NCI-H345 treated with DMSO at 0.1 percent for 48 hours (cell line): ENCODE measurements around the gene NEDD4.
"Not testable (repeated sequence)": the region's sequence is repeated elsewhere in the genome, so short reads cannot be mapped to it uniquely, and the experiment has no call there.

ENCODE experiments used
- DNase-seq: peaks from one replicate; lab custom pipeline; 2025; ENCODE audit not compliant: unreplicated experiment; lab: John Stamatoyannopoulos, UW

Gene NEDD4

DNA sequence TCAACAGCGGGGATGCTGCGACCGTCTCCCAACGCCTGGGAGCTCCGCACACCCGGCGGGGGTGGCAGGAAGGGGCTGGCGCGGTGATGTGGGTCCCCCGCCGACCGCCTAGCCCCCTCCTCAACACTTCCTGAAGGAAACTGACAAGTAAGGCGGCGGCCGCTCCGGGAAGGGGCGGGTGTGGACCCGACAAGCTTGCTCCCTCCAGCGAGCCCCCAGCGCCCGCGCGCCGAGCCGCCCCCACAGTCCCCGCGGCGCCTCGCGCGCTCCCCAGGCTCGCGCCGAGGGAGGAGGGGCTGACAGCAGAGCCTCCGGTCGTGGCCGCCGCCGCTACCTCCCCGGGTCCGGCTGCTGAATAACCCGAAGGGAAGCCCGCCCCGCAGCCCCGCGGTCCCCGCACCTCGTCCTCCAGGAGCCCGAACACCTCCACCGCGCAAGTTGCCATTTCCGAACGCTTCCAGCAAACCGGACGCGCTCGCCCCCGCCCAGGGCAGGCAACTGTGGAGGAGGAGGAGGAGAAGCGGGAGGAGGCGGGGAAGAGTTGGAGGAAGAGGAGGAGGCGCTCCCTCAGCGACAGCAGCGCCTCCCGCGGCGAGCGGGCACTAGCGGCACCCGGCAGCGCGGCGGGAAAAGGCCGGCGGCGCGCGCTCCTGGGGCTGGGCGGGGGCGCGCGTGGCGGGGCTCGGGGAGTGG lies at the start of gene NEDD4:
NEDD4 (minus strand) TSS at position 502 of the 693 bp plus-strand sequence; CDS start at position 445, 57 bp downstream.
- peak; percentile 18 for DNase-seq

DNA sequence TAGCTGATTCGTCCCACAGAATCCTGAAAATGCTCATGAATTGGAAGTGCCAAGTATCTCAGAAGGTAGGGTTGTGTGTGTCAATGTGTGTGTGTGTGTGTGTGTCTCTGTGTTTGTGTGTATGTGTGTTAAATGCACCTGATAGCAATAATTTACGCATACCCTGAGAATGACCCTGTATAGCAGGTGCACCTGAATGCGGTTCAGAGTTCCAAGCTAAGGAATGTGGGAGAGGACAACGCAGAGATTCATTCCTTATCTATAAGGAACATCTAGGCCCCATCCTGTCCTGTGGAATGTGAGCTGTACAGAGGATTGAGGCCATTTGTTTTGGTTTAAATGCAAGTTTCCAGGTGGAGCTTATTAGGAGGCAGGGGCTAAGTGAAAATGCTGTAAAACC lies 49.1 kb upstream of the NEDD4 start:
- no peak for DNase-seq

DNA sequence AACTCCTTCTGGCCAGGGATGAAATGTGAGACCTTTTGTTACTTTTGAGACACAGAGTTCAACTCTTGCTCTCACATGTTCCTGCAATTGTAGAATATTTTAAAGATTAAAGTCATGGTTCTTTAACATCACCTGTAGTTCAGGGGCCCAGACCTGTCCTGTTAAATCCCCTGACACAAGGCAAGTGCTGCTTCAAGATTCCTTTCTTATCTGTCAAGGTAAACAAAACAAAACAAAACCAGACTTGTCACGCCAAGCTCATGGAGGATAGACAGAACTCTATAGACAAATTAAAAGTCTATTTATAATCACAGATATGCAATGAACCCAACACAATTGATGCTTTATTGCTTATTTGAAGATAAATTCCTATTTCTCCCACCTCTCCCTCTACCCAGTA lies 48.6 kb upstream of the NEDD4 start:
- DNase-seq, result no peak

DNA sequence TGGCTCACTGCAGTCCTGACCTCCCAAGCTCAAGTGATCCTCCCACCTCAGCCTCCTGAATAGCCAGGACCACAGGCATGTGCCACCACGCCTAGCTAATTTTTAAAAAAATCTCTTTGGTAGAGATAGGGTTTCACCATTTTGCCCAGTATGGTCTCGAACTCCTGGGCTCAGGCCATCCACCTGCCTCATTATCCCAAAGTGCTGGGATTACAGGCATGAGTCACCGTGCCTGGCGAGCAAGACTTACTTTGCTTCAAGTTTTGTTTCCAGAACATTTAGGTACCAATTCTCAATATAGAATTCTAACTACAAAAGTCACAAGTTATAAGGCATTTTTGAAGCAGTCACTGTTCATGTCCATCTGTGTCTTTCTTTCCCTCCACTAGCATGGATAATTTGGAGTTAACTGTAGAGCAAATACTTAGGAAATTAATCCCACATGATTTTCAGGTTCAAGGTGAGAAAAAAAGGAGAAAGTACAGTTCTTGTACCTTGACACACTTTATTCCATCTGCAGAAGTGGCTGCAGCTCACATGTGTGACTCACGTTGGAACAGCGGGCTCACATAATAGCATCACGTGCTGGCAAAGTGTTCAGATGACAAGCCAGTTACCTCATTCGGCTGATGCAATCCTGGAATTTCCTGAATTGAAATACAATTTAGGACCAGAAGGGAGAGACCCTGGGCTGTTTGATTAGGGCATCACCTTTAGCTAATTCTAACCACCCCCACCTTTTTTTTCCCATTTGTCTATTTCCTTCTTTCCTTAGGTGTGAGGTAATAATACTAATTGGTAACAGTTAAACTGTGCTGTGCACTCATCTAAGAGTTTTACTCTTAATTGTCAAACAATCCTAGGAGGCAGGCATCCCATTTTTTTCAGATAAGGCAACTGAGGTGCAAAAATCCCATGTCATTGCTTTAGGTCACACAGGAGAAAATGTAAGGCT lies 46.9 kb upstream of the NEDD4 start:
- DNase-seq, result peak; percentile 0

DNA sequence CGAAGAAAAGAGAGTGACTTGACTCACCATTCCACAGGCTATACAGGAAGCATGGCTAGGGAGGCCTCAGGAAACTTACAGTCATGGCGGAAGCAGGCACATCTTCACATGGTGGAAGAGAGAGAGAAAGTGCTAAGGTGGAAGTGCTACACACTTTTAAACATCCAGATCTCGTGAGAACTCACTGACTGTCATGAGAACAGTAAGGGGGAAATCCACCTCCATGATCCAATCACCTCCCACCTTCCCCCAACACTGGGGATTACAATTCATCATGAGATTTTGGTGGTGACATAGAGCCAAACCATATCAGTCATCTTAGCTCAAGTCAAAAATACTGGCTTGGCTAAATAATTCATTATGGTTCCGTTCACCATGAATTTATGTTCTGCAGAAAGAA lies 45.3 kb upstream of the NEDD4 start:
- DNase-seq, result no peak

DNA sequence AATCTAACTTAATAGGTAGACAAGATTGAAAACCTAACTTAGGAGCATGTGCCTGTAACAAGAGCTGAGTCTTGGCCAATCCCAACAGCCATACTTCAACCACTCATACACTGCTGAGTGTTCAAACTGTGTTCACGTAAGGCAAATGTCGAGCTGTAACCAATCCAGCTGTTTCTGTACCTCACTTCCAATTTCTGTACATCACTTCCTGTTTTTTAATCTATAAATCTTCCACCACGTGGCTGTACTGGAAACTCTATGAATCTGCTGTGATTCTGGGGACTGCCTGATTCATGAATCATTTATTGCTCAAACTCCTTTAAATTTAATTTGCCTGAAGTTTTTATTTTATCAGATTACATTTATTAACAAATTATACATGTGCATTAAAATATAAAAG lies 44.6 kb upstream of the NEDD4 start:
- DNase-seq, result no peak

DNA sequence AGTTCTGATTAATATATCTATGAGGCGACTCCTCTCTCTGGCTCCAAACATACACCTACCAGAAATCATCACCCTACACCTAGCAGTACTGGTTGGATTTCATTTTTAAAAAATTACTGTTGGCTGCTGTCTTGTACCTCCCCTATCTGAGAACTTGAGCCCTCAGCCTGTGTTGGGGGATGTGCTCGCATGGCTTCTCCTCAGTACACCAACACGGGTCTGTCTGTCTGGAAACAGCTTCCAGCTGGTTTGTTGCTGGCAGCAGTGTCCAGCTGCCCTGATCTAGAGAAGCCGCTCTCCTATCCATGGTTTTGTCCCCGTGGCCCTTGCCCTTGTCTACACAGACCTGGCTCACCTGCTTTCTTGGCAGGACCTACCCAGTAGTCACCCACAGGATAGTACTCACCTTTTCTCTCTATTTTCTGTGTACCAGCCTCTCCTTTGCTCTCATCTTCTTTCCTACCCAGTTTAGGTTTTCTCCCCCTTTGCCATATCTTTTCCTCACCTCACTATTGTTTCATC lies 43.2 kb upstream of the NEDD4 start:
- no peak for DNase-seq

DNA sequence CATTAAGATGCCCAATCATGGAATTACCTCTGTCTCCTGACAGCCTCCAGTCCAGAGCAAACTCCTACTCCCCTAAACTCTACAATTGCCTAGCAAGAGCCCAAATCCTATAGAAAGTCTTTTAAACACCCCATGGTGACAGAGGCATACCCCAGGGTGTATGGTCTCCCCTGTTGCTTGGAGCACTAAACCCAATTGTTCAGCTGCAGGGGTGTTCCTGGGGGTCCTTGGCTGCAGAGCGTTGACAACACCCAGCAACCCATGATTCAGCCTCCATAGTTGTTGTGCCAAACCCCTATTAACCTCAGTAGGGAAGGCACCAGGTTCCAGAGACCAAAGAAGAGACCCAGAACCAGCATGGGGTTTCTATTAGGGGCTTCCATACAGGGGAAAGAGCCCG lies 41.8 kb upstream of the NEDD4 start:
- no peak for DNase-seq

DNA sequence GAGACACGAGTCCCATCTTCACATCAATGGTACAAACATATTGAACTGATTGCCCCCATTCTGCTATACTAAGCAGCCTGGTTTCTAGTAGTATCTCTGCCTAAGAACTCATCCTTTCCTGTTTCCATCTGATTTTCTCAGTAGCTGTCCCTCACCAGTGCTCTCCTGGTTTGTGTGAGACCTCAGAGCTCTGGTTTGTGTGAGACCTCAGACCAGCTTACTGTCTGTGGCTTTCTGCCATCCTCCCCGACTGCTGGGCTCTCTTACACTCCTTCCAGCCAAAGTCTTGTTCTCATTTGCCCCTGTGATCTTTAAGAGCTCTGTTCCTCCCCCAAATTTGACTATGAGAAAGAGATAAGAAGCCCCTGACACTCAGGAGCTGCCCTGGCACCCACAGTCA lies 41.1 kb upstream of the NEDD4 start:
- no peak for DNase-seq

DNA sequence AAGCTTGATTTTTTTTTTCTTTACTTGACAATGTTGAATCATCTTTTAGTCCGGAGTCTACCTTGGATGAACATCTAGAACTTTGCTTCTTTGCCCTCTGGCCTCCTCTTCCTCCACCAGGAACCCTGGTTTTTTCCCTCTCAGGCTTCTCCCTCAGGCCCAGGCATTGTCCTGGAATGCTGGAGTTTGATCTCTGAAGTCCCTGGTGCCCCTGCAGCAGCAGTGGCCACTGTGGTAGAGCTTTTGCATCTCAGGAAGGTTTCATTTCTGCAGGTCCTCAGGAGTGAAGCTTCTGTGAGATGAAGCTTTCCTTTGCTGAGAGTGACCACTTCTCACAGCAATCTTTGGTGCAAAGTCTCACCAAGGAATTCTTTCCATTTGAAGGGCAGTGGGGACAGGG lies 39.0 kb upstream of the NEDD4 start:
- DNase-seq, result no peak

DNA sequence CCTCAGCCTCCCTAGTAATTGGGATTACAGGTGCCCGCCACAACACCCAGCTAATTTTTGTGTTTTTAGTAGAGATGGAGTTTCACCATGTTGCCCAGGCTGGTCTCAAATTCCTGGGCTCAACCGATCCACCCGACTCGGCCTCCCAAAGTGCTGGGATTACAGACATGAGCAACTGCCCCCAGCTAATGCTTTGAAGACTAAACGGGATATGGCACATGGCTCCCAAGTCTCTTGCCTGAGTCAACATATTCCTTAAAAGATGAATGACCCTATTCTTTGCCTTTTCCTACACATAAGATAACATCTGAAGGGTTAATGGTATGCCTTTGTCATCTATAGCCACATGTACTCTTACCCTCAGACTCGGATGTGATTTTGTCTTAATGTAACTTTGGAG lies 38.4 kb upstream of the NEDD4 start:
- DNase-seq, result no peak

DNA sequence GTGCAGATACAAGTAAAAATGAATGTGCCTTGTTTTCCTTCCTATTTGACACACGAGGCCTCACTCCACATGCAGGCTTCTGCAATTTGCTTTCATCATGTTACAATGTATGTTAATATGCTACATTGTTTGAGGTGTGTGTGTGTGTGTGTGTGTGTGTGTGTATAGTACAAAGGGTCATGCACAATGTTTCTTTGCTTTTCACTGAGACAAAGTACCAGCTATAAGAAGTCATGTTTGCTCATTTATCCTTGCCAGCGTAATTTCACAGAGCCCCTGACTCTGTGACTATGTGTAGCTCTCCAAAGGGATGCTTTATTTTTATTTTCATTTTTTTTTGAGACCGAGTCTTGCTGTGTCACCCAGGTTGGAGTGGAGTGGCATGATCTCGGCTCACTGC lies 38.0 kb upstream of the NEDD4 start:
- no peak for DNase-seq

DNA sequence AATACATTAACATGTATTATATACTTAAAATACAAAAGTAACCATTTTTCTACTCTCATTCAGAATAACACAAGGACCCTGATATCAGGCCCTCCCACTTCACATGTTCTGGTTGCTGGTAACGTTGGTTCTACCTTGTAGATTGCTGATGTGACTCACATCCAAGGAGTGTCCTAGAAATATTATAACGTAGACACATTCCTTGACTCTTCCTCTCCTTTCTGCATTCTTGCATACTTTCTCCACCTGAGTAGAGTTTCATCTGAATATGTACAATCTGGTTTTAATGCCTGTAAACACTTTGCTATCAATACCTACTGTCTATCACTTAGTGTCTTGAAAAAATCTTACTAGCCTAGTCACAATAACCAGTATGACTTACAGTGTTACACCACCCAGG lies 35.0 kb upstream of the NEDD4 start:
- DNase-seq, result no peak

DNA sequence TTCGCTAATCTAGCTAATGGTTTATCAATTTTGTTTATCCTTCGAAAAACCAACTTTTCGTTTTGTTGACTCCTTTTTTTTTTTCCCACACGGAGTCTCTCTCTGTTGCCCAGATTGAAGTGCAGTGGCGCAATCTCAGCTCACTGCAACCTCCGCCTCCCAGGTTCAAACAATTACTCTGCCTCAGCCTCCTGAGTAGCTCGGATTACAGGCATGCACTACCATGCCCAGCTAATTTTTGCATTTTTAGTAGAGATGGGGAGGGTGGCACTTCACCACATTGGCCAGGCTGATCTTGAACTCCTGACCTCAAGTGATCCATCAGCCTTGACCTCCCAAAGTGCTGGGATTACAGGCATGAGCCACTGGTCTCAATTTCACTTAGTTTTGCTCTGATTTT lies 29.7 kb upstream of the NEDD4 start:
- DNase-seq, result not testable (repeated sequence)

DNA sequence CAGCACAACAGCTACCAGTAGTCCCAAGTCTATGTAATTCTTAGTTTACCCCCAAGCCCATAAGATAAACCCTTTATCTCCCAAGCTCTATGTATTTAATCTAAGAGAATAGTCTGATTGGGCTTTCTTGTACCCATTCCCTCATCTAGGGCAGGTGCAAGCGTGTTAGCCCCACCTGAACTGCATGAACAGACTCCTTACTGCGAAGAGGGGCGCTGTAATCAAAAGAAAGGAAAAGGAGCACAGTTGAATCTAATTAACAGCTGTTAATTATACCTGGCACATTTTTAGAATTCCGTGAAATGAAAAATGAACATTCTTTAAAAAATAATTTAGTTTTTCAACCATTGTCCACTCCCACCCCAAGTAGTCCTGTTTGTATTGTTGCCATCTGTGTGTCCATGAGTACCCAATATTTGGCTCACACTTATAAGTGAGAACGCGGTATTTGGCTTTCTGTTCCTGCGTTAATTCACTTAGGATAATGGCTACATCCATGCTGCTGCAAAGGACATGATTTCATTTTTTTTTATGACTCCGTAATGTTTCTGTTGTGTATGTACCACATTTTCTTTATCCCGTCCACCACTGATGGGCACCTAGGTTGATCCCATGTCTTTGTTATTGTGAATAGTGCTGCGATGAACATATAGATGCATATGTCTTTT lies 26.5 kb upstream of the NEDD4 start:
- no peak for DNase-seq

DNA sequence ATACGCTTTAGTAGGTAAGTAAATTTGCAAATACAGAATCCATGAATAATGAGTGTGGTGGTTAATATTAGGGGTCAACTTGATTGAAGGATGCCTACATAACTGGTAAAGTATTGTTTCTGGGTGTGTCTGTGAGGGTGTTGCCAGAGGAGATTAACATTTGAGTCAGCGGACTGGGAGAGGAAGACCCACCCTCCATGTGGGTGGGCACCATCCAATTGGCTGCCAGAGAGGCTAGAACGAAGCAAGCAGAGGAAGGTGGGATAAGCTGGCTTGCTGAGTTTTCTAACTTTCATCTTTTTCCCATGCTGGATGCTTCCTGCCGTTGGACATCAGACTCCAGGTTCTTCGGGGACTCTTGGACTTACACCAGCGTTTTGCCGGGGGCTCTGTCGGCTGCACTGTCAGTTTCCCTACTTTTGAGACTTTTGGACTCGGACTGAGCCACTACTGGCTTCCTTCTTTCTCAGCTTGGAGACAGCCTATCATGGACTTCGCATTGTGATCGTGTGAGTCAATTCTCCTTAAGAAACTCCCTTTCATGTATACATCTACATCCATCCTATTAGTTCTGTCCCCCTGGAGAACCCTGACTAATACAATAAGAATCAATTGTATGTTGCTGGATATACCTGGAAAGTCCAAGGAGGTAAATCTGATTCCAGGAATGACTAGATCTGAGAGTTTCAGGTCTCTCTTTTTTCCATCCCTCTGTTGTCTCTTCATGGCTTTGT lies 25.8 kb upstream of the NEDD4 start:
- DNase-seq, result no peak

DNA sequence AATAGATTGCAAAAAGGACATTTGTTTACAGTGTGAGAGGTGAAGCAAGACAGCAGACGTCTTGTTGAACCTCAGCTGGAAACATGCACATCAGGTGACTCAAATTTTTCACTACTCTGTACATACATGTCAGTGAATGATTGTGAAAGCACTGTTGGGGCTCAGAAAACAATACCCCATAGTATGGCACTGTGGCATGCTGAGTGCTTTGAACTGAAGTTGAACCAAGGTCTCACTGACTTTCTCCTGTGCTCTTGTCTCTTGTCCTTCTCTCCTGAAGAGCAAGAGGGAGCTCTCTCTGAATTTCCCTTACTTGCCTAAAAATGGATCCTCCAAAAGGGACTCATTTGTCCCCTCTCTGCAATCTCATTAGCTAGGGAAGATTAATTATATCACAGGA lies 24.5 kb upstream of the NEDD4 start:
- DNase-seq, result no peak

DNA sequence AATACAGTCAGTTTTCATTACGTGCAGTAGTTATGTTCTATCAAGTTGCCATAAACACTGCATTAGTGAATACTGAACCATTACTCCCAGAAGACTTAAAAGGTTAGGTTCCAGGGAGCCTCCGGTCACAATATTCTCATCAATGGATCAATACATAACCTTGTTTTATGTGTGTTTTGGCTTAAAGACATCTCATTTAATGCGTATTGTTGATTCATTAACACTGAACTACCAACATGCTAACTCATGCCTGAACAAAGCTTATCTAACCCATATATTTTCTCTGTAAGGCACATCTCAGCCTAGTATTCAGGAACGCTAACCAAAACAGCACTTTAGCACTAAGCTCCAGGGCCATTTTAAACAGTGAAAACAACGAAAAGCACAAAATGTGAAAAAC lies 24.1 kb upstream of the NEDD4 start:
- DNase-seq, result no peak

DNA sequence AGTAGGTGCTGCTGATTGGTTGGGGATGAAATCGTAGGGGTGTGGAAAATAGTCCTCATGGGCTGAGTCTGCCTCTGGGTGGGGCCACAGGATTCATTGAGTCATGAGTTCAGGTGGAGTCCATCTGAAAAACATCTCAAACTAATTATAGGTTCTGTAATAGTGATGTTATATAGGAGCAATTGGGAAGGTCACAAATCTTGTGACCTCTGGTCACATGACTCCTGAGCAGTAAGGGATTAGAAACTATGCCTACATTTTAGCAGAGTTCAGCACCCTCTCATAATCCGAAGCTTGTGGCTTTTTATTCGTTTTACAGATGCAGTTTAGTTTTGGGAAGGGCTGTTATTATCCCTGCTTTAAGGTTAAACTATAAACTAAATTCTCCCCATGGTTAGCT lies 22.9 kb upstream of the NEDD4 start:
- no peak for DNase-seq

DNA sequence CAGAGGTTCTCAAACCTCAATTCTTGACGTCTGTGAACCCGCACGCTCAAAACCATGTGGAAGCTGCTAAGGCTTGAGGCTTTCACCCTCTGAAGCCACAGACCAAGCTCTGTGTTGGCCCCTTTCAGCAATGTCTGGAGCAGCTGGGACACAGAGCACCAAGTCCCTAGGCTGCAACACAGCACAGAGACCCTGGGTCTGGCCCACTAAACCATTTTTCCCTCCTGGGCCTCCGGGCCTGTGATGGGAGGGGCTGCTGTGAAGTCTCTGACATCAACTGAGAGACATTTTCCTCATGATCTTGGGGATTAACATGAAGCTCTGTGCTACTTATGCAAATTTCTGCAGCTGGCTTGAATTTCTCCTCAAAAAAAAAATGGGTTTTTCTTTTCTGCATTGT lies 21.3 kb upstream of the NEDD4 start:
- no peak for DNase-seq

DNA sequence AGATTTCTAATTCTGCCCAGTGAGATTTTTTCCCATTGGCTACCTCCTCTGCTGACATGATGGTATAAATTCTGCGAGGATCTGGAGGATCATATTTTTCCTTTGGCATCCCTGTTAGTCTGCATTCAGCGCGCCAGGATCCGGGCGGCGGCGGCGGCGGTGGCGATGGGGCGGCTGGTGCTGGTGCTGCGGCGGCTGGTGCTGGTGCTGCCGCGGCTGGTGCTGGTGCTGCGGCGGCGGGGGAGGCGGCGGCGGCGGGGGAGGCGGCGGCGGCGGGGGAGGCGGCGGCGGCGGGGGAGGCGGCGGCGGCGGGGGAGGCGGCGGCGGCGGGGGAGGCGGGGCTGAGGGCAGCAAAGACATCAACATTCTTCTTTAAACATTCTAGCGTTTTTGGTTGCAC lies 13.6 kb upstream of the NEDD4 start:
- not testable (repeated sequence) for DNase-seq
